MCF 10A (cell line): ENCODE results near the gene CYP21A2. TPM values are rescaled to one million over a fixed set of nuclear protein-coding genes. Genes with fewer than 3 reads are reported as not detected.
"Not testable (repeated sequence)": the region's sequence is repeated elsewhere in the genome, so short reads cannot be mapped to it uniquely, and the experiment has no call there.

Source experiments
- BruUV-seq: library from RNA; stranded (reverse); fragments of 400-500 nt; replicated peaks from 2 replicates; lab custom pipeline; 2021; lab: Mats Ljungman, UMichigan
- CTCF ChIA-PET: fragments of 300-600 bp; sonication (Branson Sonifier 250); formaldehyde crosslinking; extraction: SDS; loops from one replicate; lab custom pipeline; 2021; ENCODE audit warnings: antibody characterized with exemption, inconsistent platforms; lab: Yijun Ruan, JAX
- POLR2A ChIA-PET: fragments of 300-600, 350-650 bp; sonication (Branson Sonifier 250); formaldehyde crosslinking; extraction: SDS; loops from one replicate; lab custom pipeline; 2020; ENCODE audit warnings: antibody characterized with exemption, inconsistent platforms; lab: Yijun Ruan, JAX
- DNase-seq: peaks from one replicate; pipeline ENCODE4 v3.0.0-alpha.2; 2018; ENCODE audit not compliant: unreplicated experiment
- H3K27ac Mint-ChIP-seq: one replicate; pipeline ENCODE4 v1.8.0; 2022; ENCODE audit warnings: mild to moderate bottlenecking, low read depth, mixed read lengths; ENCODE audit not compliant: unreplicated experiment
- H3K27me3 Mint-ChIP-seq: one replicate; pipeline ENCODE4 v1.8.0; 2022; ENCODE audit warnings: mixed read lengths; ENCODE audit not compliant: insufficient read depth, unreplicated experiment
- H3K36me3 Mint-ChIP-seq: one replicate; pipeline ENCODE4 v1.8.0; 2022; ENCODE audit warnings: mild to moderate bottlenecking, moderate library complexity, mixed read lengths; ENCODE audit not compliant: insufficient read depth, unreplicated experiment
- H3K4me1 Mint-ChIP-seq: one replicate; pipeline ENCODE4 v1.8.0; 2022; ENCODE audit warnings: mixed read lengths; ENCODE audit not compliant: insufficient read depth, unreplicated experiment
- H3K4me3 Mint-ChIP-seq: one replicate; pipeline ENCODE4 v1.8.0; 2022; ENCODE audit warnings: mild to moderate bottlenecking, moderate library complexity, mixed read lengths; ENCODE audit not compliant: unreplicated experiment
- H3K9me3 Mint-ChIP-seq: one replicate; pipeline ENCODE4 v1.8.0; 2022; ENCODE audit warnings: mixed read lengths; ENCODE audit not compliant: unreplicated experiment
- intact Hi-C: fragments of 100-400 bp; cut with micrococcal nuclease; formaldehyde crosslinking; loops from 2 replicates; pipeline ENCODE4 v1.14.1; 2022
- total RNA-seq: library from RNA; stranded (reverse); gene quantifications from 2 replicates; pipeline ENCODE4 v1.2.3, GENCODE V29; 2022

Gene CYP21A2
- total RNA-seq, 1 experiment from 2014 or later = 0.33 TPM

DNA sequence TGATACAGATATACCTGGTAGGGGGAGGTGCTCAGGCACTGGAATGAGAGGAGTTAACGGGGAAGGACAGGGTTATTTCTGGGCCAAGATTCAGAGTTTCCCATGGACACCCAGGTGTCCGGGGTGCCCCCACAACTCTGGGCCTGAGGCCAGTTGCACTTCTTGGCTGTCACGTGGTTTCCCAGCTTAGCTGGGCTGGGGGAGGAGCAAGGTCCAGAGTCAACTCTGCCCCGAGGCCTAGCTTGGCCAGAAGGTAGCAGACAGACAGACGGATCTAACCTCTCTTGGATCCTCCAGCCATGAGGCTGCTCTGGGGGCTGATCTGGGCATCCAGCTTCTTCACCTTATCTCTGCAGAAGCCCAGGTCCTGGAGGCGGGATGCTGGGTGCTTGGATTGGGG lies 23.7 kb upstream of the CYP21A2 start, which contains the start of gene C4B:
TSS of gene C4B (plus strand) at position 249 of the 400 bp plus-strand sequence. CDS start at position 300, 51 bp downstream.
- CTCF ChIA-PET, H3K4me3 Mint-ChIP-seq, H3K27me3 Mint-ChIP-seq, H3K36me3 Mint-ChIP-seq, intact Hi-C loops, BruUV-seq, DNase-seq, POLR2A ChIA-PET, H3K9me3 Mint-ChIP-seq, H3K4me1 Mint-ChIP-seq, H3K27ac Mint-ChIP-seq: not testable (repeated sequence)

DNA sequence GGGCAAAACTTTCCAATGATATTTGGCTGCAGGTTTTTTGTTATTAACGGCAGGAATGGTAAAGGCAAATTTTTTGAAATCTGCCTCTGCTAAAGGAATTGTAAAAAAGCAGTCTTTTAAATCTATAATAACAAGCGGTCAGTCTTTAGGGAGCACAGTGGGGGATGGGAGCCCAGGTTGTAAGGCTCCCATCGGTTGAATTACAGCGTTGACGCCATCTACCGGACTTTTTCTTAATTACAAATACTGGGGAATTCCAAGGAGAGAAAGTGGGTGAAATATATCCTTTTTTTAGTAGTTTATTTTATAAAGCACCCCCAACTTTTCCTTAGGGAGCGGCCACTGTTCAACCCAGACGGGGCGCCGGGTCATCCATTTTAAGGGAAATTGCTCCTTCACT lies 16.1 kb upstream of the CYP21A2 start:
- H3K4me1 Mint-ChIP-seq, H3K4me3 Mint-ChIP-seq, H3K9me3 Mint-ChIP-seq, H3K27me3 Mint-ChIP-seq, H3K27ac Mint-ChIP-seq, DNase-seq, CTCF ChIA-PET, POLR2A ChIA-PET, H3K36me3 Mint-ChIP-seq, intact Hi-C loops, BruUV-seq: not testable (repeated sequence)

DNA sequence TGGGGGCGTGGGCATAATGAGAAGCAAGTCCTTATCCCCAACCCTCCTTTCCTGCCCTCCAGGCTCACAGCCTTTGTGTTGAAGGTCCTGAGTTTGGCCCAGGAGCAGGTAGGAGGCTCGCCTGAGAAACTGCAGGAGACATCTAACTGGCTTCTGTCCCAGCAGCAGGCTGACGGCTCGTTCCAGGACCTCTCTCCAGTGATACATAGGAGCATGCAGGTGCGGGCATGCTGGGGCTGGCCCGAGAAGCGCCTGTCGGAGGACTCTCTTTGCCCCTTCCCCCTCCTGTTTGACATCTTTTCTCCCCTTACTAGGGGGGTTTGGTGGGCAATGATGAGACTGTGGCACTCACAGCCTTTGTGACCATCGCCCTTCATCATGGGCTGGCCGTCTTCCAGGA lies 9.6 kb upstream of the CYP21A2 start:
- POLR2A ChIA-PET, CTCF ChIA-PET, H3K27me3 Mint-ChIP-seq, H3K4me3 Mint-ChIP-seq, BruUV-seq, H3K36me3 Mint-ChIP-seq, H3K27ac Mint-ChIP-seq, H3K4me1 Mint-ChIP-seq, H3K9me3 Mint-ChIP-seq, intact Hi-C loops, DNase-seq: not testable (repeated sequence)

GRCh38 chr6:32029553-32029952 lies 8.7 kb upstream of the CYP21A2 start:
- POLR2A ChIA-PET = not testable (repeated sequence)

DNA sequence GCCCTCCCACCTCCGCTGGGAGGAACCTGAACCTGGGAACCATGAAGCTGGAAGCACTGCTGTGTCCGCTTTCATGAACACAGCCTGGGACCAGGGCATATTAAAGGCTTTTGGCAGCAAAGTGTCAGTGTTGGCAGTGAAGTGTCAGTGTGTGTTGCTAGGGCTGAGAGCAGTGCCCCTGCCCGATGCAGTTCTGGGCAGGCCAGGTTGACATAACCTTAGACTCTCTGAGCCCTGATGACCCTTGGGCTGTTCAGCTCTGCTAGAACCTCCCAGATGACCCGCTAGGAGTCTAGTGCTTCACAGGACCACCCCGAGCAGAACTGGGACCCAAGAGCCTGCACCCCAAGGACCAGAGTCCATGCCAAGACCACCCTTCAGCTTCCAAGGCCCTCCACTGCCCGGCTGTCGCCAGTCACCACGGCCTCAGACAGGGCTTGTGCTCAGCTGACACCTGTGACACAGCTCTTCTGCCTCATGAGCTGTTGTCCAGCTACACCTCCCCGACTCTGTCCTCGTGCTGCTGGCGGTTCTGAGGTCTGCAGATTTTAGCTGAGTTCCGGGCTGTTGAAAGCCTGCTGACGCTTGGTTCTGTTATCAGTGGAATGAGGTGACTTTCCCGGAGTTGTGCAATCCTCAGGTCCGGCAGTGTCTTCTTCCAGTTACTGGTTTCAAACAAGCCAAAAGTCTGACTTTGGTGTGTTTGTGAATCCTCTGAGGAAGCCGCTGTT lies 2.8 kb upstream of the CYP21A2 start:
- H3K9me3 Mint-ChIP-seq, H3K4me3 Mint-ChIP-seq, DNase-seq, H3K27ac Mint-ChIP-seq, H3K4me1 Mint-ChIP-seq, H3K36me3 Mint-ChIP-seq, intact Hi-C loops, CTCF ChIA-PET, H3K27me3 Mint-ChIP-seq, POLR2A ChIA-PET, BruUV-seq: not testable (repeated sequence)

More at GRCh38 chr6:32029553-32029952, 8.7 kb upstream of the CYP21A2 start:
- H3K4me1 Mint-ChIP-seq, DNase-seq, CTCF ChIA-PET, H3K36me3 Mint-ChIP-seq, BruUV-seq, H3K9me3 Mint-ChIP-seq, intact Hi-C loops, H3K27me3 Mint-ChIP-seq, H3K27ac Mint-ChIP-seq, H3K4me3 Mint-ChIP-seq: not testable (repeated sequence)

DNA sequence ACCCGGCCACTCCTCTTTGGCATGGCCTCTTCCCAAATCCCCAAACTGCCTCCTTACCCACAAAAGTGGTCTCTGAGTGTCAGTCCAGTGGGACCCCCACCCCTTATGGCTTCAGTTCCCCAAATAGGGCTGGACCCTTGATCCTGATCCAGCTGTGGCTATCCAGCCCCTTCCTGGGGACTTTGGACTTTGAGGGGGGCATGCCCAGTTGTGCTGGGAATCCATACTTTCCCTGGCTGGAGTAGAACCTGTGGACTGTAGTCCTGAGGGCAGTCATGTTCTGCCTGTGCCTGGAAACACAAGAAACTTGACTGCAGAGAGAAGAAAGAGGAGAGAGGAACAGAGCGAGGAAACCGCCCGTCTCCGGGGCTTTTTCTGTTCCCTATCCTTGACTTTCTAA lies 1.1 kb upstream of the CYP21A2 start:
- DNase-seq, H3K4me3 Mint-ChIP-seq, H3K27ac Mint-ChIP-seq, H3K36me3 Mint-ChIP-seq, H3K27me3 Mint-ChIP-seq, H3K9me3 Mint-ChIP-seq, H3K4me1 Mint-ChIP-seq, BruUV-seq, CTCF ChIA-PET, intact Hi-C loops: not testable (repeated sequence)
- POLR2A ChIA-PET = interaction anchor here (0.6 kb wide), 1 partner anchor 9 kb away, joined by 3 read pairs; no protein-coding TSS in a partner anchor

DNA sequence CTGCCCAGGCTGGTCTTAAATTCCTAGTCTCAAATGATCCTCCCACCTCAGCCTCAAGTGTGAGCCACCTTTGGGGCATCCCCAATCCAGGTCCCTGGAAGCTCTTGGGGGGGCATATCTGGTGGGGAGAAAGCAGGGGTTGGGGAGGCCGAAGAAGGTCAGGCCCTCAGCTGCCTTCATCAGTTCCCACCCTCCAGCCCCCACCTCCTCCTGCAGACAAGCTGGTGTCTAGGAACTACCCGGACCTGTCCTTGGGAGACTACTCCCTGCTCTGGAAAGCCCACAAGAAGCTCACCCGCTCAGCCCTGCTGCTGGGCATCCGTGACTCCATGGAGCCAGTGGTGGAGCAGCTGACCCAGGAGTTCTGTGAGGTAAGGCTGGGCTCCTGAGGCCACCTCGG lies 663 bp downstream of the CYP21A2 start:
- H3K27me3 Mint-ChIP-seq, H3K4me1 Mint-ChIP-seq, H3K4me3 Mint-ChIP-seq, CTCF ChIA-PET, H3K9me3 Mint-ChIP-seq, DNase-seq, H3K27ac Mint-ChIP-seq, intact Hi-C loops, H3K36me3 Mint-ChIP-seq, BruUV-seq: not testable (repeated sequence)
- POLR2A ChIA-PET = interaction anchor here (0.6 kb wide), 1 partner anchor 94 kb away, joined by 3 read pairs; no protein-coding TSS in a partner anchor

GRCh38 chr6:32039321-32040274 lies 1.4 kb downstream of the CYP21A2 start:
- H3K27me3 Mint-ChIP-seq, DNase-seq, intact Hi-C loops, H3K27ac Mint-ChIP-seq, H3K4me1 Mint-ChIP-seq, H3K36me3 Mint-ChIP-seq, BruUV-seq, H3K4me3 Mint-ChIP-seq, H3K9me3 Mint-ChIP-seq, CTCF ChIA-PET: not testable (repeated sequence)
- POLR2A ChIA-PET = interaction anchor here (0.6 kb wide), 1 partner anchor 94 kb away, joined by 3 read pairs; no protein-coding TSS in a partner anchor
